Measurements from ENCODE around the gene SCAND1.
"Not testable (repeated sequence)": the region's sequence is repeated elsewhere in the genome, so short reads cannot be mapped to it uniquely, and the experiment has no call there.

SCAND1 gene

DNA sequence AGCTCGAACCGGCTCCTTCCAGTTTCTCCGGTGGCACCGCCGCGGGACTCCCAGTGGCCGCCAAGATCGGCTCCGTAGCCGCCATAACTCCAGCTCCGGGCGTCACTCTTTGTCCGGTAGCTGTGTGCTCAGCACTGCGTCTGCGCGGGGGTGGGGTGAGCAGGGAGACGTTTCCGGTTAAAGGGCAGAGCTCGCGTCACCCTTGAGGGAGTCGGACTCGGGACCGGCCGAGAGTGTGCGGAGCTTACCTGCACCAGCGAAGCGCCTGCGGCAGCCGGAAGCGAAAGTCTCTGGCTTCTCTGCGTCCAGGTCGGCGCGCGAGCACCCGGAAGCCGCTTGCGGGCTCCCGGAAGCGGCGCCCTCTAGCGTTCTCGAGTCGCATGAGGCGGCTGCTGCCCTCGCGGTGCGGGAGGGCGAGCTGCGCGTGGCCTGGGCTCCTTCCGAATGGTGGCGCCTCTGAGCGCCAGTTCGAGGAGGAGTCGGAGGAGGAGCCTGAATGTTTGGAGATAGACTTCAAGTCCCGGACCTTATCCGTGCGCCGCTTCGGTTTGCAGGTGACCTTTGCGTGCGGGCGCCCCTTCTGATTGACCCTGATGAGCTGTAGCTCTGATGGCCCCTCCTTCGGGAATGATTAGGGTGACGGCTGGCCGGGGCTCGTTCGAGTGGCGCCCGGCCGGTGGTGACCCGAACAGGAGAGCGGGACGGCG lies at the start of gene SCAND1:
SCAND1 (minus strand) TSS at position 303 of the 707 bp plus-strand sequence; CDS start at position 85, 218 bp downstream.
- peak; percentile 100 for DNase-seq

DNA sequence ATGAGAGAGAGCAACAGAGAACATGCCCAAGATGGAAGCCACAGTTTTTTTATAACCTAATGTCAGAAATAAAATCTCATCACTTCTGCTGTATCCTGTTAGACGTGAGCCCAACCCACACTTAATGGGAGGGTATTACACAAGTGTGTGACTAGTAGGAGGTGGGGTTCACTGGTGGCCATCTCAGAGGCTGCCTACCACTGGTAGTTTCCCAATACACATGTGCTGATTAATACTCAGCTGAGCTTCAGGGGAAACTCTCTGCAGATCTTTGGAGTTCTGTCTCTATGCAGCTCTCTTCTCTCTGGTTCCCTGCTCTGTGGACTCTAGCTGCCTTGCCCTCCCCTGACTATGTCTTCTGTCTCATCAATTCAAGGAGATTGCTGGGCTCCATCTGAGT lies 49.7 kb upstream of the SCAND1 start:
- DNase-seq = no peak

DNA sequence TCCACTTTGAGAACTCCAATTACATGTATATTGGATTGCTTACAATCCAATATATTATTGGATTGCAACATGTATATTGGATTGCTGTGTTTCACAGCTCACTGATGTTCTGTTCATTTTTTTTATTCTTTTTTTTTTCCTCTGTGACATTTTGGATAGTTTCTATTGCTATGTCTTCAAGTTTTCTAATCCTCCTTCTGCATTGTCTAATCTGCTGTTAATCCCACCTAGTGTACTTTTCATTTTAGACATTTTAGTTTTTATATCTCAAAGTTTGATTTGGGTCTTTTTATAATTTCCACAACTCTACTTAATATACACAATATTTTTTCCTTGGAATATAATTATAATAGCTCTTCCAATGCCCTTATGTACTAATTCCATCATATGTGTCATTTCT lies 48.6 kb upstream of the SCAND1 start:
- DNase-seq = no peak

GRCh38 chr20:36001331-36001730 lies 47.0 kb upstream of the SCAND1 start:
- DNase-seq = not testable (repeated sequence)

DNA sequence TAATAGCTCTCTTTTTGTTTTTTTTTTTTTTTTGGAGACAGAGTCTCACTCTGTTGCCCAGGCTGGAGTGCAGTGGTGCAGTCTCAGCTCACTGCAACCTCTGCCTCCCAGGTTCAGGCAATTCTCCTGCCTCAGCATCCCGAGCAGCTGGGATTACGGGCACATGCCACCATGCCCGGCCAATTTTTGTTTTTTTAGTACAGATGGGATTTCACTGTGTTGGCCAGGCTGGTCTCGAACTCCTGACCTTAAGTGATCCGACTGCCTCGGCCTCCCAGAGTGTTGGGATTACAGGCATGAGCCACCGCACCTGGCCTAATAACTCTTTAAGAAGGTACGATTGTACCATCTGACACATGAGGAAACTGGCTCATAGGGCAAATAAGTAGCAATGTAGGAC lies 42.2 kb upstream of the SCAND1 start:
- not testable (repeated sequence) for DNase-seq

- DNase-seq = peak; percentile 77
Observed at GRCh38 chr20:35994994-35995453, 40.7 kb upstream of the SCAND1 start.

DNA sequence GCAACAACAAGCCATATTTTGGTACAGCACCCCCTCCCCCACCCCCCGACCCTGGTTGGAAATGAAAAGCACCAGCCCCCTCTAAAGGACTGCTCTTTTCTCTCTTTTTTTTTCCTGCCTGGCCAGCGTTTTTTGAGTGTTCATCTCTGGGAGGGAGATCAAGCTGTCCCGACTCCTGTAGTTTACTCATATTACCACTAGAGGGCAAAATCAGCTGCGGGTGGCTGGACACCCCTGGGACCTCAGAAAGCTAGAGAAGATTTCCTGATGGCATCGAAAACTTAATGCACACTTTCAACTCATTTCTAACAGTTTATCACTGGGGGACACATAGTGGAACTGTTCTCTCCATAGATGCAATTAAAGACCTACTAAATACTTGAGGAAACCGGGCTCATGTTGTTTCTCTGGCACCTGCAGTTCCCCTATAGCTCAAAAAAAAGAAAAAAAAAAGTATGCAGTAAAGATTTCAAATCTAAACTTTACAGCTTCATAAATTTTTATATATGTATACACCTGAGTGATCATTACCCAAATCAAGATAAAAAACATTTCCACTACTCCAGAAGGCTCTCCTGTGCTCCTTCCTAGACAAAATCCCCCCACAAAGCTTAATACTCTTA lies 38.5 kb upstream of the SCAND1 start:
- DNase-seq = peak; percentile 3

DNA sequence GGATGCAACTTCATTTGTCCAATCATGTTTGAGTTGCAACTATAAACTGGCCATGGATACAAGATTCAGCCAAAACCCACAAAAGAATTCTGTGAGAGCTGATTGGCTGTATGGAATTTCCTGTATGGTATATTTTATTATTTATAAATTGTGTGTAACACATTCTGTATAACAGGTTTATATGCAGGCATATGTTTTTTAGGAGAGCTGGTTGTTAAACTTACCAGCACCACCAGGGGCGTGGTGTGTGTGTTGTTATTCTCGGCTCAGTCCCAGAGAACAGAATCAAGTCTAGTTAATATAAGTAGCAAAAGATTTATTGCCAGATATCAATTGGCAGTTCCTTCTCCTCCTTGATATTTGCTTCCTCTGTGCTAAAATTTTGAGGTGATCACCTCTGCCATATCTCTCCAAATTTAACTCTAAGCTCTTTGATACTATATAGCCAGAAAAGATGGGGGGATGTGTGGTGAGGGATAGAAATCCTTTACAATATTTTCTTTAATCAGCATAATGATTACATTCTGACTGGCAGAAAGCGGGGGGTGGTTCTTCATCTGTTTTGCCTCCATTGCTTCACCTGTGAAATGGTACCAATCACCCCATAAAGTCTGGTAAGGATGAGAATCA lies 37.0 kb upstream of the SCAND1 start:
- peak; percentile 25 for DNase-seq

DNA sequence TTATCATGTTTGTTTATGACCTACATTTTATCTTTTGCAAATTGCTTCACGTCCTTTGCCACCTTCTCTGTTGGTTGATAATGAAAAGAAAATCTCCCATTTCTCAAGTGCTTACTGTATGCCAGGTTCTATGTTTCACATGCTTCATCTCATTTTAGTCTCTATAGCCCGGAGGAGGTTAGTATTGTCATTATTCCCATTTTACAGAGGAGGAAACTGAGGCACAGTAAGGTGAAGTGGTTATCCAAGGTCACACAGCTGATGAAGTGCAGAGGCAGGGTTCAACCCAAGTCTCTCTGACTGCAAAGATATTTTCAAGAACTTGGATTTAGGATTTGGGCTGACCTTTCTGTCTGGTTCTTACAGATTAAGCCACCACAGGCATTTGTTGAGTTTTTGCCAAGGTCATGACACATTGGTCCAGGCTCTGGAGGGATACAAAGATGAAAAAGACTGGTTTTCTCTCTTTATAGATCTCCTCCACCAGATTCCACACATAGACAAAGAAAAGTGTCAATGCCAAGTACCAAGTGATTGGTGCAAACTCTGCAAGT lies 34.7 kb upstream of the SCAND1 start:
- no peak for DNase-seq

DNA sequence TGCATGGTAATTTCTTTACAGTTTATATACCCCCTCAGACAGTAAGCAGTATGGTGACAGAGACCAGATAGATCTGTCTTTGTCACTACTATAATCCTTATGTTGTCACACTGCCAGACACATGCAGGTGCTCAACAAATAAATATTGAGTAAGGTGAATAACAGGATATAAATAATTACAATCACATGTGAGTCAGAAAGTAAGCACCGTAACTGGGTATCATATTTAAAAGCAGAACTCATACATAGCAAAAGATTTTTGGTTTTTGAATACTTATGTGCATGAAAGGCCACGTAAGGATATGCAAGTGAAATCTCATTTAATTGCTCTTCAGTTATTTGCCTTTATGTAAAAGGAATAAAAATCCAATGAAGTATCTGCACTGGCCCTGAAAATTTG lies 31.5 kb upstream of the SCAND1 start:
- DNase-seq = no peak

GRCh38 chr20:35984382-35984781 lies 30.1 kb upstream of the SCAND1 start:
- DNase-seq = no peak

- DNase-seq = no peak
Observed at GRCh38 chr20:35981969-35982368, 27.7 kb upstream of the SCAND1 start.

GRCh38 chr20:35979544-35979943 lies 25.2 kb upstream of the SCAND1 start:
- no peak for DNase-seq

DNA sequence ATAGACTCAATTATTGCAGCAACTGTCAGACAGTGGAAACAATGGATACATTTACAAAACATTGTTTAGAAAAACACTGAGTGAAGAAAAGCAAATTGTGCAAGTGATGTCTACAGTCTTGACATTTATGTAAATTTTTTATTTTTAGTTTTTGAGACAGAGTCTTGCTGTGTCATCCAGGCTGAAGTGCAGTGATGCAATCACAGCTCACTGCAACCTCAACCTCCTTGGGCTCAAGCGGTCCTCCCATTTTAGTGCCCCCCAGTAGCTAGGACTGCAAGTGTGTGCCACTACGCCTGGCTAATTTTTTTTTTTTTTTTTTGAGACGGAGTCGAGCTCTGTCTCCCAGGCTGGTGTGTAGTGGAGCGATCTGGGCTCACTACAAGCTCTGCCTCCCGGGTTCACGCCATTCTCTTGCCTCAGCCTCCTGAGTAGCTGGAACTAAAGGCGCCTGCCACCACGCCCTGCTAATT lies 23.8 kb upstream of the SCAND1 start:
- no peak for DNase-seq

- DNase-seq = no peak
Observed at GRCh38 chr20:35975576-35976373, 21.5 kb upstream of the SCAND1 start.

DNA sequence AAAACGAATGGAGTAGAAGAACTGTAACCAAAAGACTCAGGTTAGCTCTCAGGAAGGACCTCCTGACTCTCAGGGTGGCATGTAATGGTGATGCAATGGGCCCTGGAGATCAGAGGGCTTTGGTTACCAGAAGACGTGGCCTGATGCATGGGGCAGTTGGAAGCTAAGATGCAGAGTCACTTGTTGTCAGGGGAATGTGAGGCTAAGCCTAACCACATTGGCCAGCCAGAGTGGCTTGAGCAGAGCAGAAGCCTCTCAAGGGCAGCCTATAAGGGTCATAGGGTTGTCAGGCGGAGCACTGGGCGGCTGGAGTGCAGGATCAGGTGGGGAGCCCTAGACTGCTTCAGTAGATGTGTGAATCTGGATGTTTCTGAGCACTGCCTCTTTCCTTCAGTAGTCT lies 20.0 kb upstream of the SCAND1 start:
- no peak for DNase-seq

GRCh38 chr20:35972462-35972861 lies 18.2 kb upstream of the SCAND1 start:
- no peak for DNase-seq

- DNase-seq = no peak
Observed at GRCh38 chr20:35971981-35972380, 17.7 kb upstream of the SCAND1 start.

DNA sequence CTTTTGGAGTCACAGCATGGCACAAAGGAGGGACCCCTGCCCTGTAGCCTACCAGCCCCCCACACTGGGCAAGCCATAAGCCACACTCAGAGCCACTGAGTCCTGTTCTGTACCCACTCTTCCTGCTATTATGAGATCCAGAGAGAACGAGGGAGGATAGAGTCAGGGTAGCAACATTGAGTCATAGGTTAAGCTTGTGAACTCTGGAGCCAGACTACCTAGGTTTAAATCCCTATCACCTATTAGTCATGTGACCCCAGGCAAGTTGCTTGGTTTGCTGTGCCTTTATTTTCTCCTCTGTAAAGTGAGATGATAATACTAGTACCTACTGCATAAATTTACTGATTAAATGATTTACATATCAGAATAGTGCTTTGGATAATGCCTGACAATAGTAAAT lies 14.6 kb upstream of the SCAND1 start:
- no peak for DNase-seq

GRCh38 chr20:35967979-35968640 lies 13.8 kb upstream of the SCAND1 start, which contains the start of gene CNBD2:
CNBD2 (plus strand) TSS chr20:35968590; CDS start chr20:35968763, 173 bp downstream.
- no peak for DNase-seq

GRCh38 chr20:35963878-35964277 lies 9.6 kb upstream of the SCAND1 start:
- DNase-seq = no peak

DNA sequence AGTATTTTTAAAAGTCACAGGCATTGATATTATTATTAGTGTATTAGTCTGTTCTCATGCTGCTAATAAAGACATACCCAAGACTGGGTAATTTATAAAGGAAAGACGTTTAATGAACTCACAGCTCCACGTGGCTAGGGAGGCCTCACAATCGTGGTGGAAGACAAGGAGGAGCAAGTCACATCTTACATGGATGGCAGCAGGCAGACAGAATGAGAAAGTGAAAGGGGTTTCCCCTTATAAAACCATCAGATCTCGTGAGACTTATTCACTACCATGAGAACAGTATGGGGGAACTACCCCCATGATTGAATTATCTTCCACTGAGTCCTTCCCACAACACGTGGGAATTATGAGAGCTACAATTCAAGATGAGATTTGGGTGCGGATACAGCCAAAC lies 5.0 kb upstream of the SCAND1 start:
- not testable (repeated sequence) for DNase-seq
